ENCODE data around the gene WNT5B. TPM values are rescaled to one million over a fixed set of nuclear protein-coding genes. Genes with fewer than 3 reads are reported as not detected.

The WNT5B gene
- total and polyA plus RNA-seq, 9 of the 15 experiments (the other 6 are each of a cell fraction or from before 2014, with no cell fraction given), result 0.42 to 16.8 (median 5.4) TPM

GRCh38 chr12:1610072-1610643 is 18.9 kb upstream of the WNT5B start:
- 85% methylated on average over 7 of the region's 7 CpGs for WGBS (ENCODE audit: insufficient coverage, low coverage, missing lambda C conversion rate)
- CTCF ChIA-PET (ENCODE audit: low intra/inter-chr PET ratio), result no interaction called here
- TF ChIP-seq ZNF561 (CRISPR knock-in tag; conservative IDR thresholded peaks at IDR 0.05) (no peak), ZNF639 (CRISPR knock-in tag; conservative IDR thresholded peaks at IDR 0.05 in 1 of 2, IDR thresholded peaks at IDR 0.05 in 1 of 2) (no peak), NRF1 (conservative IDR thresholded peaks at IDR 0.05 in 1 of 2, IDR thresholded peaks at IDR 0.05 in 1 of 2) (no peak), CLOCK (CRISPR knock-in tag; IDR thresholded peaks at IDR 0.05; ENCODE audit: borderline replicate concordance) (no peak), SIN3B (IDR thresholded peaks at IDR 0.05; ENCODE audit: low read depth) (no peak), ZNF239 (CRISPR knock-in tag; IDR thresholded peaks at IDR 0.05) (no peak), LEF1 (IDR thresholded peaks at IDR 0.05) (no peak), TCF15 (CRISPR knock-in tag; IDR thresholded peaks at IDR 0.05) (no peak), SFPQ (IDR thresholded peaks at IDR 0.05; ENCODE audit: low read depth, low read length) (no peak), NFATC3 (IDR thresholded peaks at IDR 0.05) (no peak), KAT8 (IDR thresholded peaks at IDR 0.05; ENCODE audit: low read depth) (no peak)
- Histone ChIP-seq H4K20me1 (replicated peaks; ENCODE audit: control insufficient read depth, insufficient read depth, low read length) (no peaks in the 10 kb centered on the region), H3K9ac (ENCODE audit: insufficient read depth in 1 of 2, low read depth in 2 of 2, low read length in 2 of 2) (no peak overlapping the region), H3K4me2 (ENCODE audit: insufficient read depth, low read length) (no peak overlapping the region), H3K79me2 (ENCODE audit: control insufficient read depth, insufficient read depth, low read length) (no peaks in the 10 kb centered on the region), H3K4me1 (replicated peaks in 1 of 2; ENCODE audit: control insufficient read depth in 2 of 2, insufficient read depth in 2 of 2, low read length in 2 of 2) (peaks cover 17 to 18% of the 10 kb centered on the region in 2 experiments; a peak in 4 of 5 replicates), H3K27ac (ENCODE audit: extremely low read depth, low read depth, low read length) (no peak overlapping the region), H3K4me3 (no peak overlapping the region), H2AFZ (ENCODE audit: low read depth, low read length) (peak overlapping the region; percentile 45; the same call in 1 of the 2 replicates), H3K9me1 (ENCODE audit: control insufficient read depth, insufficient read depth, low read length) (no peaks in the 10 kb centered on the region), H3K9me3 (replicated peaks; ENCODE audit: control insufficient read depth, insufficient read depth, low read depth, low read length) (no peaks in the 10 kb centered on the region), H3K36me3 (ENCODE audit: control insufficient read depth, insufficient read depth, low read length) (no peaks in the 10 kb centered on the region), H3K27me3 (ENCODE audit: control insufficient read depth in 2 of 2, insufficient read depth in 2 of 2, low read length in 2 of 2) (no peaks in the 10 kb centered on the region)
- no peak for ATAC-seq
- intact Hi-C loops (cut with micrococcal nuclease), result no loop called here
- DNase-seq (ENCODE audit: extremely low read depth in 1 of 4, low spot score in 3 of 4), result no peak
- POLR2A ChIA-PET, result no interaction called here
- no peak for FAIRE-seq
- no TSS peak for BruUV-seq (replicated peaks)
- in situ Hi-C loops (cut with MboI), result no loop called here

Measured in K562 (cell line).